Calu3 (cell line): ENCODE results near the gene FHIP1B. TPM values are rescaled to one million over a fixed set of nuclear protein-coding genes. Genes with fewer than 3 reads are reported as not detected.
A peak's percentile ranks its signal among the peaks of the same experiment; 100 is the strongest.

Experiments used
- BruUV-seq: library from RNA; stranded (reverse); fragments of 400-500 nt; replicated peaks from 2 replicates; lab custom pipeline; 2021; lab: Mats Ljungman, UMichigan
- CTCF ChIA-PET: fragments of 300-600 bp; sonication (Branson Sonifier 250); formaldehyde crosslinking; loops from one replicate; lab custom pipeline; 2022; ENCODE audit warnings: antibody characterized with exemption; lab: Charles Lee
- DNase-seq: peaks from one replicate; pipeline ENCODE4 v3.0.0; 2022
- H3K27ac Mint-ChIP-seq: one replicate; pipeline ENCODE4 v1.8.0; 2022; ENCODE audit warnings: mixed read lengths; ENCODE audit not compliant: unreplicated experiment
- H3K27me3 Mint-ChIP-seq: one replicate; pipeline ENCODE4 v1.8.0; 2022; ENCODE audit warnings: mixed read lengths; ENCODE audit not compliant: unreplicated experiment
- H3K36me3 Mint-ChIP-seq: one replicate; pipeline ENCODE4 v1.8.0; 2022; ENCODE audit warnings: mild to moderate bottlenecking, moderate library complexity, mixed read lengths; ENCODE audit not compliant: insufficient read depth, unreplicated experiment
- H3K4me1 Mint-ChIP-seq: one replicate; pipeline ENCODE4 v1.8.0; 2022; ENCODE audit warnings: mild to moderate bottlenecking, low read depth, mixed read lengths; ENCODE audit not compliant: unreplicated experiment
- H3K4me3 Mint-ChIP-seq: one replicate; pipeline ENCODE4 v1.8.0; 2022; ENCODE audit warnings: mild to moderate bottlenecking, low read depth, moderate library complexity, mixed read lengths; ENCODE audit not compliant: unreplicated experiment
- H3K9me3 Mint-ChIP-seq: one replicate; pipeline ENCODE4 v1.8.0; 2022; ENCODE audit warnings: low read depth, mixed read lengths; ENCODE audit not compliant: unreplicated experiment
- intact Hi-C: fragments of 100-400 bp; cut with micrococcal nuclease; formaldehyde crosslinking; loops from one replicate; pipeline ENCODE4 v1.10.0; 2022; ENCODE audit not compliant: unreplicated experiment
- total RNA-seq: library from RNA; stranded (reverse); gene quantifications from 2 replicates; pipeline ENCODE4 v1.2.3, GENCODE V29; 2022
- TF ChIP-seq, protein P1 (sequence below): fragments of 200-600 bp; IDR thresholded peaks from one replicate; pipeline ENCODE4 v1.8.0; 2022; ENCODE audit warnings: antibody characterized with exemption; ENCODE audit not compliant: unreplicated experiment

FHIP1B gene
- total RNA-seq, 1 experiment from 2014 or later = 39.7 TPM

GRCh38 chr11:6219359-6219758 is 15.1 kb downstream of the FHIP1B start:
- DNase-seq = no peak
- TF ChIP-seq, protein P1, sequence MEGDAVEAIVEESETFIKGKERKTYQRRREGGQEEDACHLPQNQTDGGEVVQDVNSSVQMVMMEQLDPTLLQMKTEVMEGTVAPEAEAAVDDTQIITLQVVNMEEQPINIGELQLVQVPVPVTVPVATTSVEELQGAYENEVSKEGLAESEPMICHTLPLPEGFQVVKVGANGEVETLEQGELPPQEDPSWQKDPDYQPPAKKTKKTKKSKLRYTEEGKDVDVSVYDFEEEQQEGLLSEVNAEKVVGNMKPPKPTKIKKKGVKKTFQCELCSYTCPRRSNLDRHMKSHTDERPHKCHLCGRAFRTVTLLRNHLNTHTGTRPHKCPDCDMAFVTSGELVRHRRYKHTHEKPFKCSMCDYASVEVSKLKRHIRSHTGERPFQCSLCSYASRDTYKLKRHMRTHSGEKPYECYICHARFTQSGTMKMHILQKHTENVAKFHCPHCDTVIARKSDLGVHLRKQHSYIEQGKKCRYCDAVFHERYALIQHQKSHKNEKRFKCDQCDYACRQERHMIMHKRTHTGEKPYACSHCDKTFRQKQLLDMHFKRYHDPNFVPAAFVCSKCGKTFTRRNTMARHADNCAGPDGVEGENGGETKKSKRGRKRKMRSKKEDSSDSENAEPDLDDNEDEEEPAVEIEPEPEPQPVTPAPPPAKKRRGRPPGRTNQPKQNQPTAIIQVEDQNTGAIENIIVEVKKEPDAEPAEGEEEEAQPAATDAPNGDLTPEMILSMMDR = no peak
- H3K4me1 Mint-ChIP-seq = no peaks in the 10 kb centered on the region
- CTCF ChIA-PET = no interaction called here
- H3K27me3 Mint-ChIP-seq = no peaks in the 10 kb centered on the region
- no peak overlapping the region for H3K27ac Mint-ChIP-seq
- peaks cover 5% of the 10 kb centered on the region for H3K36me3 Mint-ChIP-seq
- intact Hi-C loops = no loop called here
- H3K9me3 Mint-ChIP-seq = no peaks in the 10 kb centered on the region
- BruUV-seq = no TSS peak
- H3K4me3 Mint-ChIP-seq = no peak overlapping the region

GRCh38 chr11:6217722-6218121 is 16.7 kb downstream of the FHIP1B start:
- Mint-ChIP-seq H3K36me3 (peaks cover 5% of the 10 kb centered on the region), H3K4me1 (no peaks in the 10 kb centered on the region), H3K9me3 (no peaks in the 10 kb centered on the region), H3K4me3 (no peak overlapping the region), H3K27ac (no peak overlapping the region), H3K27me3 (no peaks in the 10 kb centered on the region)
- intact Hi-C loops = no loop called here
- TF ChIP-seq, protein P1 = no peak
- BruUV-seq = no TSS peak
- CTCF ChIA-PET = interaction anchor here (0.7 kb wide), 1 partner anchor 9 kb away, joined by 6 read pairs; no protein-coding TSS in a partner anchor
- DNase-seq = no peak

DNA sequence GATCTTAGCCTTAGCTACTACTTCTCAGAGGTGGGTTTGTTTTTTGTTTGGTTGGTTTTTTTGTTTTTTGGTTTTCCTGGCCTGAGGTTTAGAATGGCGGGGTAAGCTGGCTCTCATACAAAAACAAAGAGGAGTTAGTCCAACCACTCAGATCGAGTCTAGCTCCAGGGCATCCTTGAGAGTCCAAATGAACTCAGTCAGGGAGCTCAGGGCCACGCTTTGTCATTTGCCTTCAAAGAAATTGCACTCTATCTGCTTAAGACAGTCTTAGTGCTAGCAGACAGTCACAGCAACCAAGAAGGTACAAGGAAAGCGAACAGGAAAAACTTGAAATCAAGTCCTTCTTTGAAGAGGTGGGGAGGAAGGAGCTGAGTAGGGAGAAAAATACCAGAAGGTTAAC is 17.9 kb downstream of the FHIP1B start:
- TSS peak; percentile 10 for BruUV-seq
- no peak for DNase-seq
- CTCF ChIA-PET = interaction anchor here (1.5 kb wide), 1 partner anchor 147 kb away, joined by 3 read pairs; no protein-coding TSS in a partner anchor
- TF ChIP-seq, protein P1 = no peak
- Mint-ChIP-seq H3K27ac (no peak overlapping the region), H3K4me1 (no peaks in the 10 kb centered on the region), H3K27me3 (no peaks in the 10 kb centered on the region), H3K4me3 (no peak overlapping the region), H3K36me3 (peaks cover 5% of the 10 kb centered on the region), H3K9me3 (no peaks in the 10 kb centered on the region)
- intact Hi-C loops = no loop called here

DNA sequence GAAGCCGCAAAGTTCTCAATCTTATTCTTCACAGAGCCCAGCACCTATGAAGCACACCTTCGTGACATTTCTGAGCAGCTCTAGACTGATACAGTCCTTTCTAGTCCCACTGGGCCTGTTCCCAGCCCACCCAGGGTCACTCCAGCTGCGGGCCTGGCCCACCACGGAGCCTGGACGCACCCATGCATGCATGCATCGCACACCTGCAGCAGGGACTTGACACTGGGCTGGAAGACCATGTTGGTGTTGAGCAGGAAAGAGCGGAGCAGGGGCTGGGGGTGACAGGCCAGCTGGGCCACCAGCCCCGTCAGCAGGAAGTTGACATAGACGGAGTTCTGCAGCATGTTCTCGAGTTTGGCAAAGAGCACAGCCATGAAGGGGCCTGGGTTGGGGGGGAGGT is 19.9 kb downstream of the FHIP1B start:
- TF ChIP-seq, protein P1 = no peak
- Mint-ChIP-seq H3K36me3 (peaks cover 5% of the 10 kb centered on the region), H3K4me3 (no peak overlapping the region), H3K27ac (no peak overlapping the region), H3K27me3 (no peaks in the 10 kb centered on the region), H3K4me1 (peaks cover 3% of the 10 kb centered on the region), H3K9me3 (no peaks in the 10 kb centered on the region)
- CTCF ChIA-PET = no interaction called here
- no TSS peak for BruUV-seq
- no peak for DNase-seq
- intact Hi-C loops = no loop called here
